GM12878 (cell line): ENCODE measurements around the gene DHFR. TPM values are rescaled to one million over a fixed set of nuclear protein-coding genes. Genes with fewer than 3 reads are reported as not detected.

Experiments used
- ATAC-seq: fragments of 200-7000 bp; cut with Tn5 transposase; 3 replicates; pipeline ENCODE4 v1.9.1; 2020; ENCODE audit warnings: mild to moderate bottlenecking, moderate library complexity
- BruUV-seq: library from RNA; stranded (reverse); fragments of 400-500 nt; replicated peaks from 2 replicates; lab custom pipeline; 2021; lab: Mats Ljungman, UMichigan
- CTCF ChIA-PET: fragments of 300-600 bp; sonication (Branson Sonifier 250); formaldehyde crosslinking; extraction: SDS; loops from one replicate; lab custom pipeline; 2021; ENCODE audit warnings: inconsistent platforms; lab: Yijun Ruan, JAX
- POLR2A ChIA-PET: fragments of 350-600 bp; formaldehyde crosslinking; extraction: SDS; loops from one replicate; lab custom pipeline; 2021; ENCODE audit warnings: inconsistent platforms; lab: Charles Lee
- RAD21 ChIA-PET: fragments of 300-600 bp; sonication (Branson Sonifier 250); formaldehyde crosslinking; loops from one replicate; lab custom pipeline; 2023; ENCODE audit warnings: antibody characterized with exemption; ENCODE audit not compliant: unreplicated experiment; lab: Charles Lee
- SMC1A ChIA-PET: fragments of 300-600 bp; sonication (Branson Sonifier 250); formaldehyde crosslinking; loops from one replicate; lab custom pipeline; 2023; ENCODE audit not compliant: unreplicated experiment, uncharacterized antibody; lab: Charles Lee
- DNase-seq: peaks from one replicate; pipeline ENCODE4 v3.0.0-alpha.2; 2011; ENCODE audit warnings: low read depth, low spot score
- FAIRE-seq: peaks from 3 replicates; lab custom pipeline; 2011; peaks lifted over from hg19 to GRCh38; lab: Jason Lieb, UNC
- H2AFZ ChIP-seq: 2 replicates; pipeline ENCODE4 v1.6.0; 2011; ENCODE audit warnings: low read depth, low read length, control low read depth; ENCODE audit not compliant: control insufficient read depth
- H3K27ac ChIP-seq: 2 replicates; pipeline ENCODE4 v1.5.1; 2011; ENCODE audit warnings: control low read depth; ENCODE audit not compliant: control insufficient read depth, insufficient read depth
- H3K27me3 ChIP-seq, 2 experiments: replicated peaks in 1 of 2; 2 replicates each; pipeline versions ENCODE4 v1.6.0 to v1.6.1; 2011; ENCODE audit warnings: low read length in 1 of 2; ENCODE audit not compliant: control insufficient read depth in 2 of 2, insufficient read depth in 2 of 2
- H3K36me3 ChIP-seq, 2 experiments: 2 replicates each; pipeline ENCODE4 v1.5.1; 2011; ENCODE audit warnings: low read length in 1 of 2; ENCODE audit not compliant: control insufficient read depth in 2 of 2, insufficient read depth in 2 of 2
- H3K4me1 ChIP-seq: 2 replicates; pipeline ENCODE4 v1.6.1; 2011; ENCODE audit warnings: mild to moderate bottlenecking, low read length, moderate library complexity, mixed read lengths; ENCODE audit not compliant: control insufficient read depth, insufficient read depth
- H3K4me2 ChIP-seq: 2 replicates; pipeline ENCODE4 v1.6.0; 2011; ENCODE audit warnings: control low read depth; ENCODE audit not compliant: control insufficient read depth, insufficient read depth
- H3K4me3 ChIP-seq: fragments of 200-600 bp; sonication (generic); 2 replicates; pipeline ENCODE4 v1.5.1; 2016
- H3K79me2 ChIP-seq: 2 replicates; pipeline ENCODE4 v1.6.0; 2011; ENCODE audit warnings: low read length; ENCODE audit not compliant: control insufficient read depth, insufficient read depth
- H3K9ac ChIP-seq: 2 replicates; pipeline ENCODE4 v1.8.0; 2011; ENCODE audit warnings: low read length, control low read depth, mixed read lengths; ENCODE audit not compliant: control insufficient read depth, insufficient read depth
- H3K9me3 ChIP-seq: replicated peaks from 3 replicates; pipeline ENCODE4 v1.5.1; 2011; ENCODE audit warnings: mild to moderate bottlenecking, low read length; ENCODE audit not compliant: control insufficient read depth, insufficient read depth
- H4K20me1 ChIP-seq: 2 replicates; pipeline ENCODE4 v1.6.0; 2011; ENCODE audit not compliant: control insufficient read depth, insufficient read depth
- CBFB ChIP-seq: IDR thresholded peaks from 2 replicates; pipeline ENCODE4 v1.6.1; 2016; ENCODE audit warnings: antibody characterized with exemption, low read depth
- CREB1 ChIP-seq: IDR thresholded peaks from 2 replicates; pipeline ENCODE4 v1.6.1; 2012; ENCODE audit warnings: low read depth, mild to moderate bottlenecking, inconsistent platforms
- MEF2B ChIP-seq: fragments of 450-650 bp; IDR thresholded peaks from 2 replicates; pipeline ENCODE4 v1.6.1; 2018; ENCODE audit warnings: mild to moderate bottlenecking, moderate library complexity; ENCODE audit not compliant: partially characterized antibody, poor library complexity, severe bottlenecking
- SP1 ChIP-seq: IDR thresholded peaks from one replicate; pipeline ENCODE4 v1.6.1; 2011; ENCODE audit warnings: low read depth, low read length
- ZZZ3 ChIP-seq: IDR thresholded peaks from 2 replicates; pipeline ENCODE4 v1.6.1; 2011; ENCODE audit warnings: low read depth; ENCODE audit not compliant: control insufficient read depth, insufficient read length
- WGBS: methylation state at CpG from one replicate; pipeline ENCODE4 v1.1.6; 2016; ENCODE audit warnings: low lambda C conversion rate; ENCODE audit not compliant: insufficient replicate concordance, insufficient coverage; ENCODE audit errors: missing lambda C conversion rate; 5-methylcytosine and 5-hydroxymethylcytosine counted together
- in situ Hi-C: fragments of 300-500 bp; cut with MboI; formaldehyde crosslinking; loops from 9 replicates; pipeline ENCODE4 v1.14.3; 2018; ENCODE audit warnings: mixed read lengths
- intact Hi-C: fragments of 100-400 bp; cut with micrococcal nuclease; formaldehyde crosslinking; loops from one replicate; pipeline ENCODE4 v1.14.2; 2022; ENCODE audit not compliant: unreplicated experiment
- polyA plus RNA-seq, 11 experiments: library from polyadenylated mRNA; depleted of rRNA in 4 of 11; unstranded in 6 of 11; stranded (reverse) in 5 of 11; fragments of >200 nt; fragmentation: Nextera tagmentation in 4 of 11; fragmentation: Illumina TruSeq in 1 of 11; extraction: Ambion mirVana in 4 of 11; extraction: Trizol in 1 of 11; gene quantifications; 1 replicate in 1 of 11; 2 replicates in 10 of 11; pipeline versions ENCODE4 v1.2.1 to v1.2.3, GENCODE V29; 2011 to 2016; ENCODE audit warnings: inconsistent platforms in 2 of 11, missing spikeins in 2 of 11, low read depth in 1 of 11
- total RNA-seq, 4 experiments: library from RNA; depleted of rRNA in 3 of 4; stranded (reverse); fragments of >200 nt in 3 of 4; fragmentation: Illumina TruSeq in 1 of 4; extraction: Trizol in 1 of 4; gene quantifications; 2 replicates each; pipeline versions ENCODE4 v1.2.1 to v1.2.3, GENCODE V29; 2013 to 2021
- TF ChIP-seq, protein P1 (sequence below): IDR thresholded peaks from 2 replicates; pipeline ENCODE4 v1.6.1; 2012; ENCODE audit warnings: low read depth, low read length, improper control_type of control experiment
- TF ChIP-seq, protein P2 (sequence below): fragments of 450-650 bp; IDR thresholded peaks from 2 replicates; pipeline ENCODE4 v1.6.1; 2016; ENCODE audit warnings: mild to moderate bottlenecking, moderate library complexity, borderline replicate concordance
- TF ChIP-seq, protein P3 (sequence below): fragments of 450-650 bp; IDR thresholded peaks from 2 replicates; pipeline ENCODE4 v1.6.1; 2017; ENCODE audit warnings: low read depth, mild to moderate bottlenecking, moderate library complexity

The DHFR gene
- total and polyA plus RNA-seq, 10 of the 15 experiments (the other 5 are each of a cell fraction or from before 2014, with no cell fraction given) = 57.9 to 143 (median 71.4) TPM

DNA sequence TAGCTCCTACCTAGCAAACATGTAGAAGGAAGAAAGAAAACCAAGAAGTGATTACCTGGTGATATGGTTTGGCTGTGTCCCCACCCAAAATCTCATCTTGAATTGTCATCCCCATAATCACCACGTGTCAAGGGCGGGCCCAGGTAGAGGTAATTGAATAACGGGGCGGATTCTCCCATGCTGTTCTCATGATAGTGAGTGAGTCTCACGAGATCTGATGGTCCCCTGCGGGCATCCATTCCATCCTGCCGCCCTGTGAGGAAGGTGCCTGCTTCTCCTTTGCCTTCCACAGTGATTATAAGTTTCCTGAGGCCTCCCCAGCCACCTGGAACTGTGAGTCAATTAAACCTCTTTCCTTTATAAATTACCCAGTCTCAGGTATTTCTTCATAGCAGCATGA is 57.3 kb downstream of the DHFR start:
- Histone ChIP-seq H3K79me2 (no peaks in the 10 kb centered on the region), H3K9ac (no peak overlapping the region)

DNA sequence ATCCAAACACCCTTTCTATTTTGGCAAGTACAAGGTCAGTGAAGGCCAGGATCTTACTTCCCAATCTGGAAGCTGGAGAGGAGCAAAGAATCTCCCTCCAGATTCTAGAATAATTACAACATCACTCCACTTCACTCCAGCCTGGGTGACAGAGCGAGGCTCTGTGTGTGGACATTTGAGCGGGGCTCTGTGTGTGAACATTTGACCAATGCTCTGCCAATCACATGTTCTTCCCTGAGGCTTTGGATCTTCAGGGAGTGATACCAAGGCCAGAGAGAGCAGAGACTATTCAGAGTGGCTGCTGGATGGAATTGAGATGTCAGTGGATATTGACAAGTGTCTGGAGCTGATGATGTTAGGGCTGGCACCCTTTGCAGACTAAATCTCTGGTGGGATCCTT is 60.0 kb downstream of the DHFR start:
- no peak overlapping the region for H3K4me3 ChIP-seq
- no TSS peak for BruUV-seq
- H3K4me2 ChIP-seq = no peak overlapping the region
- intact Hi-C loops = no loop called here
- no peaks in the 10 kb centered on the region for H3K36me3 ChIP-seq
- H3K9ac ChIP-seq = no peak overlapping the region
- ChIA-PET CTCF (no interaction called here), POLR2A (no interaction called here), RAD21 (no interaction called here), SMC1A (interaction anchor here (0.6 kb wide), 1 partner anchor 566 kb away, joined by 4 read pairs; no protein-coding TSS in a partner anchor)
- H3K4me1 ChIP-seq = no peaks in the 10 kb centered on the region
- H3K79me2 ChIP-seq = no peaks in the 10 kb centered on the region
- H3K9me3 ChIP-seq = no peaks in the 10 kb centered on the region
- in situ Hi-C loops = no loop called here
- FAIRE-seq (no peak), DNase-seq (no peak), ATAC-seq (no peak)
- 88% methylated on average over 2 of the region's 2 CpGs for WGBS
- no peaks in the 10 kb centered on the region for H4K20me1 ChIP-seq
- H3K27me3 ChIP-seq = no peaks in the 10 kb centered on the region
- no peak overlapping the region for H3K27ac ChIP-seq
- H2AFZ ChIP-seq = no peak overlapping the region
- TF ChIP-seq MEF2B (no peak), CBFB (no peak)
- TF ChIP-seq, protein P1, sequence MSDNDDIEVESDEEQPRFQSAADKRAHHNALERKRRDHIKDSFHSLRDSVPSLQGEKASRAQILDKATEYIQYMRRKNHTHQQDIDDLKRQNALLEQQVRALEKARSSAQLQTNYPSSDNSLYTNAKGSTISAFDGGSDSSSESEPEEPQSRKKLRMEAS = no peak
- TF ChIP-seq, protein P2, sequence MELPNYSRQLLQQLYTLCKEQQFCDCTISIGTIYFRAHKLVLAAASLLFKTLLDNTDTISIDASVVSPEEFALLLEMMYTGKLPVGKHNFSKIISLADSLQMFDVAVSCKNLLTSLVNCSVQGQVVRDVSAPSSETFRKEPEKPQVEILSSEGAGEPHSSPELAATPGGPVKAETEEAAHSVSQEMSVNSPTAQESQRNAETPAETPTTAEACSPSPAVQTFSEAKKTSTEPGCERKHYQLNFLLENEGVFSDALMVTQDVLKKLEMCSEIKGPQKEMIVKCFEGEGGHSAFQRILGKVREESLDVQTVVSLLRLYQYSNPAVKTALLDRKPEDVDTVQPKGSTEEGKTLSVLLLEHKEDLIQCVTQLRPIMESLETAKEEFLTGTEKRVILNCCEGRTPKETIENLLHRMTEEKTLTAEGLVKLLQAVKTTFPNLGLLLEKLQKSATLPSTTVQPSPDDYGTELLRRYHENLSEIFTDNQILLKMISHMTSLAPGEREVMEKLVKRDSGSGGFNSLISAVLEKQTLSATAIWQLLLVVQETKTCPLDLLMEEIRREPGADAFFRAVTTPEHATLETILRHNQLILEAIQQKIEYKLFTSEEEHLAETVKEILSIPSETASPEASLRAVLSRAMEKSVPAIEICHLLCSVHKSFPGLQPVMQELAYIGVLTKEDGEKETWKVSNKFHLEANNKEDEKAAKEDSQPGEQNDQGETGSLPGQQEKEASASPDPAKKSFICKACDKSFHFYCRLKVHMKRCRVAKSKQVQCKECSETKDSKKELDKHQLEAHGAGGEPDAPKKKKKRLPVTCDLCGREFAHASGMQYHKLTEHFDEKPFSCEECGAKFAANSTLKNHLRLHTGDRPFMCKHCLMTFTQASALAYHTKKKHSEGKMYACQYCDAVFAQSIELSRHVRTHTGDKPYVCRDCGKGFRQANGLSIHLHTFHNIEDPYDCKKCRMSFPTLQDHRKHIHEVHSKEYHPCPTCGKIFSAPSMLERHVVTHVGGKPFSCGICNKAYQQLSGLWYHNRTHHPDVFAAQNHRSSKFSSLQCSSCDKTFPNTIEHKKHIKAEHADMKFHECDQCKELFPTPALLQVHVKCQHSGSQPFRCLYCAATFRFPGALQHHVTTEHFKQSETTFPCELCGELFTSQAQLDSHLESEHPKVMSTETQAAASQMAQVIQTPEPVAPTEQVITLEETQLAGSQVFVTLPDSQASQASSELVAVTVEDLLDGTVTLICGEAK = no peak

More for the DNA sequence above, 57.3 kb downstream of the DHFR start:
- Histone ChIP-seq H3K27ac (no peak overlapping the region), H3K4me3 (no peak overlapping the region)
- FAIRE-seq = no peak
- in situ Hi-C loops = no loop called here
- TF ChIP-seq ZZZ3 = no peak
- TF ChIP-seq SP1 = no peak
- TF ChIP-seq, protein P3, sequence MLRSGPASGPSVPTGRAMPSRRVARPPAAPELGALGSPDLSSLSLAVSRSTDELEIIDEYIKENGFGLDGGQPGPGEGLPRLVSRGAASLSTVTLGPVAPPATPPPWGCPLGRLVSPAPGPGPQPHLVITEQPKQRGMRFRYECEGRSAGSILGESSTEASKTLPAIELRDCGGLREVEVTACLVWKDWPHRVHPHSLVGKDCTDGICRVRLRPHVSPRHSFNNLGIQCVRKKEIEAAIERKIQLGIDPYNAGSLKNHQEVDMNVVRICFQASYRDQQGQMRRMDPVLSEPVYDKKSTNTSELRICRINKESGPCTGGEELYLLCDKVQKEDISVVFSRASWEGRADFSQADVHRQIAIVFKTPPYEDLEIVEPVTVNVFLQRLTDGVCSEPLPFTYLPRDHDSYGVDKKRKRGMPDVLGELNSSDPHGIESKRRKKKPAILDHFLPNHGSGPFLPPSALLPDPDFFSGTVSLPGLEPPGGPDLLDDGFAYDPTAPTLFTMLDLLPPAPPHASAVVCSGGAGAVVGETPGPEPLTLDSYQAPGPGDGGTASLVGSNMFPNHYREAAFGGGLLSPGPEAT = no peak
- TF ChIP-seq CREB1 = no peak
- TF ChIP-seq, all 136 proteins: peak for 0
- CTCF ChIA-PET = no interaction called here
- RAD21 ChIA-PET = no interaction called here
- Histone ChIP-seq H4K20me1 (no peaks in the 10 kb centered on the region), H3K4me1 (no peaks in the 10 kb centered on the region), H3K36me3 (no peaks in the 10 kb centered on the region), H3K9me3 (no peaks in the 10 kb centered on the region), H2AFZ (no peak overlapping the region), H3K27me3 (no peaks in the 10 kb centered on the region), H3K4me2 (no peak overlapping the region)
- 63% methylated on average over 7 of the region's 7 CpGs for WGBS
- POLR2A ChIA-PET = no interaction called here
- ATAC-seq = no peak
- BruUV-seq = no TSS peak
- no peak for DNase-seq
- intact Hi-C loops = no loop called here
- SMC1A ChIA-PET = no interaction called here
